Stimulated activated CD4-positive, alpha-beta T cell treated with anti-CD3 and anti-CD28 coated beads, Interleukin-12 subunit alpha, Interleukin-12 subunit beta, amount 100 ng/mL, for 48 hours (primary cell): Measurements from ENCODE around the gene ADSS1.

Experiments used
- DNase-seq, 3 donors: peaks; one replicate each; pipeline ENCODE4 v3.0.0-alpha.2; 2020; ENCODE audit warnings: low read depth in 2 of 3, low spot score in 1 of 3

Gene ADSS1

DNA sequence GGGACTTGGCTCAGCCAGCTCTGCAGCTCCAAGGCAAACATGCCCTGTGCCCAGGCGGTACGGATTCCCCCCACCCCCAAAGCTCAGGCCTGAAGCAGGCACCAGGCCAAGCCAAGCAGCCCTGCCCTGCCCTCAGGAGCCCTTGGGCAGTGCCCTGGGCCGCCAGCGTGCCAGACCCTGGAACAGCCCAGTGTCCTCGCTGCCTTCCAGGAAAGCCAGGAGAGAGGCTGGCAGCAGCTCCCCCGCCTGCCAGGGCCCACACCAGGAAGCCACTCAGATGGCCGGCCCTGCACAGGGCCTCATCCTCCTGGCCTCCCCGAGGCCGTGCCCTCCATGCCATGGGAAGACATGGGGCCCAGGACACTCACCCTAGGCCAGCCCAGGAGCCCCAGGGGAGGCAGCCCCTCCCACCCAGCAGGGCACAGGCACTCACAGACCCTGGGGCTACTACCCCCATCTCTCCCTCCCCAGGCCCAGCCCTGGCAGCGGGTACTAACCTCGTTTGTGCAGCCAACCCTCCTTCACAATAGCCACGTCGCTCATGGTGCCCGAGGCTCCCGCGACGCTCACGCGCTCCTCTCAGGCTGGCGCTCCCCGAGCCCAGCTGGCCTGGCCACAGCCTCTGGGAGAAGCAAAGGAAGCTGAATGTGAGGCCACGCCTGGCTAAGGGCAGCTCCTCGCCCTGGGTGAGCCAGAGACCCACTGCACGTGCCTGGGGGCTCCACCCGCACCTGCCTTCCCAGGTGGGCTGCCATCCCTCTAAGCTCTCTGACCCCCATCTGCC is 68.3 kb downstream of the ADSS1 start:
- no peak for DNase-seq

- no peak for DNase-seq
Observed at GRCh38 chr14:104792945-104793702, 69.1 kb downstream of the ADSS1 start.

DNA sequence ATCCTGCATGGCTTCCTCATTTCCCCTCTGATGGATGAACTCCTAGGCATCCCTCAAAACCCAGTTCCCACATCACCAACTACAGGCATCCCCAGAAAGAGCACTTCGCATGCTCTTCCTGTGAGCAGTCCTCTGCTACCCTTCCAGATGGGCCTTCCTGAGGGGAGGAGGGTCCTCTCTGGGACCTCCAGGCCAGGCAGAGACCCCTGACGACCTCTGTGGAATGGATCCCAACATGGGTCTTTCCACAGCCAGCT is 69.6 kb downstream of the ADSS1 start:
- no peak for DNase-seq

DNA sequence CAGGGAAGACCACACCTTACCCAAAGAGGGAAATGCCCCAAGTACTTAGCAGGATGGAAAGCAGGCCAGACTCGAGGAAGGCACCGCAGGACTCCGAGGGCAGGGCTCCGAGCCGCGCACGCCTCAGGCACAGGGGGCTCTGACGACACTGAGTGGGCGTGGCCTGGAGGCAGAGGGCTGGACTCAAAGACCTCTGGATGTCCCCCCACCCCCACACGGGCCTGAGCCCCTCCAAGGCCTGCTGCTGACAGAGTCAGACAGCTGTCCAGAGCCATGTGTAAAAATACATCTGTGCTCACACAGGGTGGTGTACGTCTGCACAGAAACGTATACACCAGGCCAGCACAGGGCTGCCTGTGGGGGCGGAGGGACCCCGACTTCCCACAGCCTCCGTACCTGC is 70.1 kb downstream of the ADSS1 start:
- peak in 1 of 3 donors; percentile 40 for DNase-seq

- no peak for DNase-seq
Observed at GRCh38 chr14:104794631-104794992, 70.6 kb downstream of the ADSS1 start.

- no peak for DNase-seq
Observed at GRCh38 chr14:104794993-104795780, 71.2 kb downstream of the ADSS1 start, which contains the start of gene AKT1. TSS of gene AKT1 (minus strand) at chr14:104795748. CDS start at chr14:104792643, 3,105 bp downstream.

DNA sequence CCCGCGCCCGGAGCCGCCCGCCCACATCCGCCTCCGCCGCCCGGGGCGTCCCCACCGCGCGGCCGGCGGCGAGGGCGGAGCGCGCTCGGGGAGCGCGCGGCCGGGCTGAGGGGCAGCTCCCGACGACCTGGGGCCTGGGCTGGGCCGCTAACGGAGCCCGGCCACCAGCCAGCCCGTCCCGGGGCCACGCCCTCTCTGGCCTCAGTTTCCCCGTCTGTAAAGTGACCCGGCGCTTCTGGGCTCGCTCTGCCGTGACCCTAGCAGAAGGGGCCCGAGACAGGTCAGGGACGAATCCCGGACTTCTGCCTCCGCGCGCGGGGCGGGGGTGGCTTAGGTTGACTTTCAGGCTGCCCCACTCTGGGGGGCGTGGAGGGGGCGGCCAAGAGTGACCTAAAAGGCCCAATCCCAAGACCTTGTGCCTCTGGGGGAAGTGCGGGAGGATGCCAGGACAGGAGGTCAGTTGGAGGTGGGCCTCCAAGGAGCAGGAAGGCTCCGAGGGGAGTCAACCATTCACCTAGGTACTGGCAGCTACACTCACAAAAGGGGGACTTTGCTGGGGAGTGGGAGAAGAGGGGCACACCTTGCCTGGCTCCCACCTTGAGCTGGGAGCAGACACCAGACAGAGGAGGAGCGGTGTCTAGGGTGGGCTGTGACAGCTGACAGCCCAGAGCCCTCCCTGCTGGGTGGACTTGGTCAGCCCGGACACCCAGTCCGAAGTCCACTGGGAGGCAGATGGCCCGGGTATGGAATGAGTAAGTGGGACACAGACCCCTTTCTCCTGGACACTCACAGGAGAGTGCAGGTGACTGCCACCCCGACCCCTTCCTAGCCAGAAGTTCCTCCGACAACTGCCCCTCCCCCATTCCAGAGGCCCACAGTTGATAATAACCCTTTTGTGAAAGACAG is 72.0 kb downstream of the ADSS1 start:
- DNase-seq = peak in 1 of 3 donors; percentile 46

- DNase-seq = no peak
Observed at GRCh38 chr14:104796687-104797081, 72.7 kb downstream of the ADSS1 start.
